Adrenal gland (tissue), 12 donors: ENCODE results near the gene VSIG4. TPM values are rescaled to one million over a fixed set of nuclear protein-coding genes. Genes with fewer than 3 reads are reported as not detected.
"Not testable (repeated sequence)": the region's sequence is repeated elsewhere in the genome, so short reads cannot be mapped to it uniquely, and the experiment has no call there.

Source experiments
- DNase-seq, 7 donors: peaks; one replicate each; pipeline ENCODE4 v3.0.0-alpha.2; 2019 to 2020
- H3K27ac ChIP-seq, 5 donors: fragments of 200-600 bp; sonication (generic) in 4 of 5; 1 replicate in 3 of 5; 2 replicates in 2 of 5; pipeline versions ENCODE4 v1.5.1 to v1.8.0; 2016 to 2020; ENCODE audit warnings: mild to moderate bottlenecking in 1 of 5
- H3K27me3 ChIP-seq: fragments of 200-600 bp; 2 replicates; pipeline ENCODE4 v1.8.0; 2021
- H3K36me3 ChIP-seq, 2 donors: fragments of 200-600 bp; replicated peaks in 1 of 2; 1 replicate in 1 of 2; 2 replicates in 1 of 2; pipeline versions ENCODE4 v1.5.1 to v1.8.0; 2018 to 2022
- H3K4me1 ChIP-seq, 2 donors: fragments of 200-600 bp; replicated peaks in 1 of 2; 1 replicate in 1 of 2; 2 replicates in 1 of 2; pipeline versions ENCODE4 v1.5.1 to v1.8.0; 2018 to 2021
- H3K4me3 ChIP-seq, 4 donors: fragments of 200-600 bp; sonication (generic) in 3 of 4; one replicate each; pipeline ENCODE4 v1.5.1; 2016 to 2018
- H3K9me3 ChIP-seq, 3 donors: fragments of 200-600 bp; sonication (generic) in 1 of 3; replicated peaks in 1 of 3; 1 replicate in 2 of 3; 2 replicates in 1 of 3; pipeline versions ENCODE4 v1.5.1 to v1.8.0; 2016 to 2021
- POLR2A ChIP-seq, 2 donors: fragments of 450-650 bp; IDR thresholded peaks; one replicate each; pipeline ENCODE4 v1.6.1; 2017; ENCODE audit warnings: antibody characterized with exemption in 2 of 2, mild to moderate bottlenecking in 2 of 2, moderate library complexity in 1 of 2
- WGBS, 4 donors: extraction: QIAGEN DNeasy Blood & Tissue Kit in 2 of 4; methylation state at CpG; one replicate each; pipeline versions ENCODE4 v1.1.5 to v1.1.7; 2013 to 2017; 5-methylcytosine and 5-hydroxymethylcytosine counted together
- intact Hi-C, 2 donors: fragments of 100-400 bp; cut with DNase I; formaldehyde crosslinking; loops; one replicate each; pipeline versions ENCODE4 v1.14.1 to v1.15.0; 2022 to 2023
- microRNA counts, 2 donors: library from miRNA; unstranded; fragments of <30 nt; microRNA quantifications; one replicate each; lab custom pipeline; 2016
- polyA plus RNA-seq, 3 donors: library from polyadenylated mRNA; stranded (reverse); fragments of 200-250 nt in 2 of 3; fragments of 350-450 nt in 1 of 3; fragmentation: Illumina TruSeq in 1 of 3; extraction: RNeasy Lipid Tissue Mini Kit (QIAGEN cat#74804) in 1 of 3; gene quantifications; one replicate each; pipeline ENCODE4 v1.2.3, GENCODE V29; 2013 to 2014
- total RNA-seq, 9 donors: library from RNA; depleted of rRNA in 4 of 9; stranded (reverse); fragments of >200 nt in 4 of 9; fragments of 120-200 nt in 1 of 9; fragmentation: NEBNext Ultra II Directional in 1 of 9; extraction: Animal tissue kit (Norgen Biotek cat#: 25700) in 1 of 9; gene quantifications; one replicate each; pipeline versions ENCODE4 v1.1.0 to v1.2.4, GENCODE V29; 2013 to 2023
- TF ChIP-seq, protein P1 (sequence below), 6 experiments: fragments of 450-650 bp in 4 of 6; fragments of 200-600 bp in 2 of 6; sonication (generic) in 1 of 6; IDR thresholded peaks; 1 replicate in 5 of 6; 2 replicates in 1 of 6; pipeline versions ENCODE4 v1.5.1 to v1.8.0; 2016 to 2021; ENCODE audit warnings: antibody characterized with exemption in 6 of 6, mild to moderate bottlenecking in 2 of 6, moderate library complexity in 1 of 6
- donor health status: healthy with polysubstance abuse.
- donor health status: Bipolar disorder and iron deficiency.
- donor health status: DM: yes; HTN: yes; CAD: no.
- donor health status: DM: no; HTN: no; CAD: no.
- donor health status: DM: no; HTN: no; CAD: no.
- donor health status: DM: yes; HTN: yes; CAD: no.

Gene VSIG4
- total and polyA plus RNA-seq, 12 donors, result 9.9 to 609 (median 163) TPM

DNA sequence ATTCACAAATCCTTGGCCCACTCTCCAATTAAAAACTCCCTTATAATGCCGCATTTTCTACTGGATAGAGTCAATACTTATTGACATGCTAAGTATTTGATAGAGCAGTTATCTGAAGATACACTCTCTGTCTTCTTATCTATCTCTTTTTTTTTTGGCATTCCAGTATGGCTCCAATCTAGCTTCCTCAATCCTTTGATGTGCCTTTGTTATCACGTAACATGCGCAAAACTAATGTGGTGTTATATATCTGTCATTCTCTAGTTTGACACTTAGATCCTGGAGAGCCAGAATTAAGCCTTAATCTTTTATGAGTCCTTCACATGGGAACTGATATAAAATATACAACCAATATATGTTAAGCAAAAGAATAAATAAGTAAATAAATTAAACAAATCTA is 54.7 kb downstream of the VSIG4 start:
- 91 to 93% (median 93%) methylated on average over 3 of the region's 3 CpGs for WGBS, 4 donors

DNA sequence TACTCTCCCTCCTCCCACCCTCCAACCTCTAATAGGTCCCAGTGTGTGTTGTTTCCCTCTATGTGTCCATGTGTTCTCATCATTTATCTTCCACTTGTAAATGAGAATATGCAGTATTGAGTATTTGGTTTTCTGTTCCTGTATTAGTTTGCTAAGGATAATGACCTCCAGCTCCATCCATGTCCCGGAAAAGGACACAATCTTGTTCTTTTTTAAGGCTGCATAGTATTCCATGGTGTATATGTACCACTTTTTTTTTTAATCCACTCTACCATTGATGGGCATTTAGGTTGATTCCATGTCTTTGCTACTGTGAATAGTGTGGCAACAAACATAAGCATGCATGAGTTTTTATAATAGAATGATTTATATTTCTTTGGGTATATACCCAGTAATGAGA is 62.7 kb downstream of the VSIG4 start:
- H3K4me1 ChIP-seq, H3K9me3 ChIP-seq, DNase-seq, intact Hi-C loops, H3K36me3 ChIP-seq, H3K4me3 ChIP-seq, H3K27ac ChIP-seq: not testable (repeated sequence)
- WGBS, 4 donors, result 59 to 92% (median 73%) methylated on average over 1 of the region's 1 CpG
- peaks cover 23% of the 10 kb centered on the region for H3K27me3 ChIP-seq

More for the DNA sequence above, 54.7 kb downstream of the VSIG4 start:
- Histone ChIP-seq H3K36me3 (no peaks in the 10 kb centered on the region), H3K4me1 (no peaks in the 10 kb centered on the region), H3K4me3 (no peak overlapping the region), H3K27me3 (peaks cover 12% of the 10 kb centered on the region), H3K9me3 (no peaks in the 10 kb centered on the region), H3K27ac (no peak overlapping the region)
- TF ChIP-seq, protein P1, sequence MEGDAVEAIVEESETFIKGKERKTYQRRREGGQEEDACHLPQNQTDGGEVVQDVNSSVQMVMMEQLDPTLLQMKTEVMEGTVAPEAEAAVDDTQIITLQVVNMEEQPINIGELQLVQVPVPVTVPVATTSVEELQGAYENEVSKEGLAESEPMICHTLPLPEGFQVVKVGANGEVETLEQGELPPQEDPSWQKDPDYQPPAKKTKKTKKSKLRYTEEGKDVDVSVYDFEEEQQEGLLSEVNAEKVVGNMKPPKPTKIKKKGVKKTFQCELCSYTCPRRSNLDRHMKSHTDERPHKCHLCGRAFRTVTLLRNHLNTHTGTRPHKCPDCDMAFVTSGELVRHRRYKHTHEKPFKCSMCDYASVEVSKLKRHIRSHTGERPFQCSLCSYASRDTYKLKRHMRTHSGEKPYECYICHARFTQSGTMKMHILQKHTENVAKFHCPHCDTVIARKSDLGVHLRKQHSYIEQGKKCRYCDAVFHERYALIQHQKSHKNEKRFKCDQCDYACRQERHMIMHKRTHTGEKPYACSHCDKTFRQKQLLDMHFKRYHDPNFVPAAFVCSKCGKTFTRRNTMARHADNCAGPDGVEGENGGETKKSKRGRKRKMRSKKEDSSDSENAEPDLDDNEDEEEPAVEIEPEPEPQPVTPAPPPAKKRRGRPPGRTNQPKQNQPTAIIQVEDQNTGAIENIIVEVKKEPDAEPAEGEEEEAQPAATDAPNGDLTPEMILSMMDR (IDR thresholded peaks at IDR 0.05), result no peak
- no peak for TF ChIP-seq POLR2A (IDR thresholded peaks at IDR 0.05)
- intact Hi-C loops, result loop anchor here (5.0 kb wide), 1 partner anchor 403 kb away; no protein-coding TSS in a partner anchor
- no peak for DNase-seq

DNA sequence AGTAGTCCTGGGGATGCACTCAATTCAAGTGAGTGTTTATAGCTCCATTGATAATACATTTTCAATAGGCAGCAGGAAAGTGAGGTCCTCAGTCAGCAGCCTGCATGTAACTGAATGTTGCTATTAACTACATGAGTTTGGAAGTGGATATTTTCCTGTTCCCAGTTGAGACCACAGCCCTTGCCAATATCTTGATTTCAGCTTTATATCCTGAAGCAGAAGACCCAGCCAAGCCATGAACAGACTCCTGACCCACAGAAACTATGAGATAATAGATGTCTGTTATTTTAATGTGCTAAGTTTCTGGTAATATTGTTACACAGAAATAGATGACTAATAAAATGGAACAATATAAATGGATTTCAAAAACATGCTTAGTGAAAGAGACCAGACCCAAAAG is 63.7 kb downstream of the VSIG4 start:
- Histone ChIP-seq H3K36me3 (no peaks in the 10 kb centered on the region), H3K27me3 (peaks cover 32% of the 10 kb centered on the region), H3K27ac (no peak overlapping the region), H3K4me1 (no peaks in the 10 kb centered on the region), H3K9me3 (no peaks in the 10 kb centered on the region), H3K4me3 (no peak overlapping the region)
- no peak for DNase-seq
- TF ChIP-seq POLR2A (IDR thresholded peaks at IDR 0.05), result no peak
- TF ChIP-seq, protein P1 (IDR thresholded peaks at IDR 0.05), result no peak
- intact Hi-C loops, result no loop called here

DNA sequence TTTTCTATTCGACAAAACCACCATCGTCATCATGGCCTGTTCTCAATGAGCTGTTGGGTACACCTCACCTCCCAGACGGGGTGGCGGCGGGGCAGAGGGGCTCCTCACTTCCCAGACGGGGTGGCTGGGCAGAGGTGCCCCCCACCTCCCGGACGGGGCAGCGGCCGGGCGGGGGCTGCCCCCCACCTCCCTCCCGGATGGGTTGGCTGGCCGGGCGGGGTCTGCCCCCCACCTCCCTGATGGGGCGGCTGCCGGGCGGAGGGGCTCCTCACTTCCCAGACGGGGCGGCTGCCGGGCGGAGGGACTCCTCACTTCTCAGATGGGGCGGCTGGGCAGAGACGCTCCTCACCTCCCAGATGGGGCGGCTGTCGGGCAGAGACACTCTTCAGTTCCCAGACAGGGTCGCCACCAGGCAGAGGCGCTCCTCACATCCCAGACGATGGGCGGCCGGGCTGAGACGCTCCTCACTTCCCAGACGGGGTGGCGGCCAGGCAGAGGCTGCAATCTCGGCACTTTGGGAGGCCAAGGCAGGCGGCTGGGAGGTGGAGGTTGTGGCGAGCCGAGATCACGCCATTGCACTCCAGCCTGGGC is 64.6 kb downstream of the VSIG4 start:
- H3K36me3 ChIP-seq, intact Hi-C loops, H3K4me3 ChIP-seq, H3K9me3 ChIP-seq, H3K27ac ChIP-seq, DNase-seq, H3K4me1 ChIP-seq: not testable (repeated sequence)
- peaks cover 37% of the 10 kb centered on the region for H3K27me3 ChIP-seq
- 69 to 95% (median 91%) methylated on average over 6 to 38 of the region's 38 CpGs for WGBS, 4 donors

MicroRNA genes within 50 kb of the gene (microRNA counts, 767-probe panel; counts per million panel counts)
- 6,244 to 6,513 counts per million in 2 donors for microRNA hsa-miR-223-3p (lab: Ali Mortazavi, UCI)

Other genes starting within 250 kb of the VSIG4 start
- gene HEPH, start 124.2 kb upstream of the VSIG4 start, total RNA-seq, result 100 to 1,000 TPM in 1 of 9 donors, 10 to 100 TPM in 8; 27.7 to 111 (median 47.5) TPM
- 10 to 100 TPM; 12.3 to 33.5 (median 14.9) TPM for gene HEPH, start 124.2 kb upstream of the VSIG4 start, polyA plus RNA-seq